PC-3 (cell line): Measurements from ENCODE around the gene EGLN1. TPM values are rescaled to one million over a fixed set of nuclear protein-coding genes. Genes with fewer than 3 reads are reported as not detected.

Experiments
- ATAC-seq: fragments of 200-7000 bp; cut with Tn5 transposase; 2 replicates; pipeline ENCODE4 v1.9.1; 2020; ENCODE audit warnings: mild to moderate bottlenecking, moderate library complexity
- BruUV-seq: library from RNA; stranded (reverse); fragments of 400-500 nt; replicated peaks from 2 replicates; lab custom pipeline; 2021; lab: Mats Ljungman, UMichigan
- CTCF ChIA-PET: fragments of 300-600 bp; sonication (Branson Sonifier 250); formaldehyde crosslinking; loops from one replicate; lab custom pipeline; 2022; ENCODE audit warnings: antibody characterized with exemption; lab: Charles Lee
- POLR2A ChIA-PET: fragments of 300-600 bp; sonication (Branson Sonifier 250); formaldehyde crosslinking; loops from one replicate; lab custom pipeline; 2022; ENCODE audit warnings: antibody characterized with exemption; ENCODE audit not compliant: unreplicated experiment; lab: Charles Lee
- DNase-seq: peaks from one replicate; pipeline ENCODE4 v3.0.0-alpha.2; 2015
- H2AFZ ChIP-seq: fragments of 300-600 bp; sonication (generic); 2 replicates; pipeline ENCODE4 v1.6.0; 2016; ENCODE audit warnings: antibody characterized with exemption, low read length
- H3F3A ChIP-seq: fragments of 300-600 bp; sonication (generic); one replicate; pipeline ENCODE4 v1.6.0; 2017; ENCODE audit warnings: antibody characterized with exemption, low read length, control low read depth, mild to moderate bottlenecking; ENCODE audit not compliant: unreplicated experiment
- H3K27ac ChIP-seq: fragments of 300-600 bp; sonication (generic); 2 replicates; pipeline ENCODE4 v1.5.1; 2016; ENCODE audit warnings: mild to moderate bottlenecking, low read length
- H3K27me3 ChIP-seq: fragments of 300-600 bp; sonication (generic); 2 replicates; pipeline ENCODE4 v1.6.1; 2016; ENCODE audit warnings: low read length, mixed read lengths
- H3K36me3 ChIP-seq: fragments of 300-600 bp; sonication (generic); 2 replicates; pipeline ENCODE4 v1.6.1; 2016; ENCODE audit warnings: low read depth, mixed run types, low read length, mixed read lengths
- H3K4me1 ChIP-seq: fragments of 300-600 bp; sonication (generic); 2 replicates; pipeline ENCODE4 v1.5.1; 2016; ENCODE audit warnings: low read length; ENCODE audit not compliant: insufficient read depth
- H3K4me2 ChIP-seq: fragments of 300-600 bp; sonication (generic); 2 replicates; pipeline ENCODE4 v1.6.0; 2016; ENCODE audit warnings: low read length
- H3K4me3 ChIP-seq: fragments of 300-600 bp; sonication (generic); 2 replicates; pipeline ENCODE4 v1.5.1; 2016; ENCODE audit warnings: mild to moderate bottlenecking, low read length, mixed read lengths
- H3K79me2 ChIP-seq: fragments of 300-600 bp; sonication (generic); 2 replicates; pipeline ENCODE4 v1.6.1; 2017; ENCODE audit warnings: low read length, mixed read lengths
- H3K9ac ChIP-seq: fragments of 300-600 bp; sonication (generic); 2 replicates; pipeline ENCODE4 v1.6.0; 2016; ENCODE audit warnings: mild to moderate bottlenecking, low read length
- H3K9me2 ChIP-seq: fragments of 300-600 bp; sonication (generic); replicated peaks from 2 replicates; pipeline ENCODE4 v1.6.1; 2016; ENCODE audit warnings: mixed run types, low read length, mixed read lengths
- H3K9me3 ChIP-seq: fragments of 300-600 bp; sonication (generic); 2 replicates; pipeline ENCODE4 v1.6.1; 2016; ENCODE audit warnings: low read length, mixed read lengths
- H4K20me1 ChIP-seq: fragments of 300-600 bp; sonication (generic); 2 replicates; pipeline ENCODE4 v1.6.1; 2016; ENCODE audit warnings: low read length, mixed read lengths
- EZH2 ChIP-seq: fragments of 300-600 bp; sonication (generic); IDR thresholded peaks from one replicate; pipeline ENCODE4 v1.6.1; 2017; ENCODE audit warnings: antibody characterized with exemption, mild to moderate bottlenecking, low read length; ENCODE audit not compliant: unreplicated experiment
- EZH2phosphoT487 ChIP-seq: fragments of 300-600 bp; sonication (generic); IDR thresholded peaks from 2 replicates; pipeline ENCODE4 v1.6.1; 2018; ENCODE audit warnings: mild to moderate bottlenecking, antibody characterized with exemption, low read length, borderline replicate concordance
- intact Hi-C: fragments of 100-400 bp; cut with micrococcal nuclease; formaldehyde crosslinking; loops from 2 replicates; pipeline ENCODE4 v1.9.0; 2023
- total RNA-seq: library from RNA; depleted of rRNA; stranded (reverse); fragments of >200 nt; gene quantifications from 2 replicates; pipeline ENCODE4 v1.2.3, GENCODE V29; 2014
- TF ChIP-seq, protein P1 (sequence below): fragments of 300-600 bp; sonication (generic); conservative IDR thresholded peaks from 2 replicates; pipeline ENCODE4 v1.5.1; 2017; ENCODE audit warnings: antibody characterized with exemption, low read depth, mild to moderate bottlenecking, low read length

EGLN1 gene
- total RNA-seq, 1 experiment from 2014 or later, result 37.0 TPM

DNA sequence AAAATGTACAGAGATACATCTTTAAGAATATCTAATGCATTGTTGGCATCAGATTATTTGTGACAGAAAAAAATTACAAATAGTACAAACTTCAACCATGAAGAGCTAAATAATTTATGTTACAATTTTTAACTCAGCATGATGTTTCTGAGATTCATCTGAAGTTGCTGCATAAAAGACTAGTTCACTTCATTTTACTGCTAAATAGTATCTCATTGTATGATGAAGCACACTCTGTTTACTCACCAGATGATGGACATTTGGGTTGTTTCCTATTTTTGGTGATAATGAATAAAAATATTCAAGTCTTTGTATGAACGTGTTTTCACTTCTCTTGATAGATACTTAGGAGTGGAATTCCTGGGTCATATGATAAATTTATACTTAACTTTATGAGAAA is 20.6 kb downstream of the EGLN1 start:
- no TSS peak for BruUV-seq
- no peak overlapping the region for H2AFZ ChIP-seq
- H3K9me3 ChIP-seq, result no peaks in the 10 kb centered on the region
- TF ChIP-seq EZH2, result no peak
- ATAC-seq (no peak), DNase-seq (no peak)
- H3K9ac ChIP-seq, result no peak overlapping the region
- no peak overlapping the region for H3K4me3 ChIP-seq
- no peak overlapping the region for H3K27ac ChIP-seq
- H3F3A ChIP-seq, result peaks cover 4% of the 10 kb centered on the region
- no peaks in the 10 kb centered on the region for H3K36me3 ChIP-seq
- no peak overlapping the region for H3K4me2 ChIP-seq
- H3K9me2 ChIP-seq, result no peaks in the 10 kb centered on the region
- H3K4me1 ChIP-seq, result peaks cover 10% of the 10 kb centered on the region
- intact Hi-C loops, result no loop called here
- CTCF ChIA-PET, result no interaction called here
- no peaks in the 10 kb centered on the region for H3K27me3 ChIP-seq
- POLR2A ChIA-PET, result no interaction called here
- H4K20me1 ChIP-seq, result peaks cover 4% of the 10 kb centered on the region; the same call in 1 of the 2 replicates
- peaks cover 88% of the 10 kb centered on the region for H3K79me2 ChIP-seq

- Histone ChIP-seq H2AFZ (no peak overlapping the region), H3K4me2 (no peak overlapping the region), H3K79me2 (peaks cover 86% of the 10 kb centered on the region), H3K27me3 (no peaks in the 10 kb centered on the region), H3K27ac (no peak overlapping the region), H3K4me3 (no peak overlapping the region), H3K9me3 (no peaks in the 10 kb centered on the region), H3K4me1 (peaks cover 31% of the 10 kb centered on the region), H3K9me2 (no peaks in the 10 kb centered on the region), H3K9ac (no peak overlapping the region), H3K36me3 (no peaks in the 10 kb centered on the region), H4K20me1 (peaks cover 4% of the 10 kb centered on the region; the same call in 1 of the 2 replicates), H3F3A (peaks cover 13% of the 10 kb centered on the region)
- no peak for DNase-seq
- intact Hi-C loops, result no loop called here
- POLR2A ChIA-PET, result no interaction called here
- BruUV-seq, result no TSS peak
- no peak for TF ChIP-seq EZH2phosphoT487
- TF ChIP-seq EZH2, result no peak
- TF ChIP-seq, protein P1, sequence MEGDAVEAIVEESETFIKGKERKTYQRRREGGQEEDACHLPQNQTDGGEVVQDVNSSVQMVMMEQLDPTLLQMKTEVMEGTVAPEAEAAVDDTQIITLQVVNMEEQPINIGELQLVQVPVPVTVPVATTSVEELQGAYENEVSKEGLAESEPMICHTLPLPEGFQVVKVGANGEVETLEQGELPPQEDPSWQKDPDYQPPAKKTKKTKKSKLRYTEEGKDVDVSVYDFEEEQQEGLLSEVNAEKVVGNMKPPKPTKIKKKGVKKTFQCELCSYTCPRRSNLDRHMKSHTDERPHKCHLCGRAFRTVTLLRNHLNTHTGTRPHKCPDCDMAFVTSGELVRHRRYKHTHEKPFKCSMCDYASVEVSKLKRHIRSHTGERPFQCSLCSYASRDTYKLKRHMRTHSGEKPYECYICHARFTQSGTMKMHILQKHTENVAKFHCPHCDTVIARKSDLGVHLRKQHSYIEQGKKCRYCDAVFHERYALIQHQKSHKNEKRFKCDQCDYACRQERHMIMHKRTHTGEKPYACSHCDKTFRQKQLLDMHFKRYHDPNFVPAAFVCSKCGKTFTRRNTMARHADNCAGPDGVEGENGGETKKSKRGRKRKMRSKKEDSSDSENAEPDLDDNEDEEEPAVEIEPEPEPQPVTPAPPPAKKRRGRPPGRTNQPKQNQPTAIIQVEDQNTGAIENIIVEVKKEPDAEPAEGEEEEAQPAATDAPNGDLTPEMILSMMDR, result no peak
- CTCF ChIA-PET, result no interaction called here
- ATAC-seq, result no peak
Observed at GRCh38 chr1:231397886-231398671, 24.0 kb downstream of the EGLN1 start.

- Histone ChIP-seq H3K4me3 (no peak overlapping the region), H4K20me1 (peaks cover 4% of the 10 kb centered on the region; the same call in 1 of the 2 replicates), H3K79me2 (peaks cover 88% of the 10 kb centered on the region), H2AFZ (no peak overlapping the region), H3K27me3 (no peaks in the 10 kb centered on the region), H3K27ac (peak overlapping the region; percentile 88), H3K36me3 (no peaks in the 10 kb centered on the region), H3K4me1 (peaks cover 31% of the 10 kb centered on the region), H3K9me2 (no peaks in the 10 kb centered on the region), H3K9ac (peak overlapping the region; percentile 51; the same call in 1 of the 2 replicates), H3K4me2 (peak overlapping the region; percentile 62), H3K9me3 (no peaks in the 10 kb centered on the region), H3F3A (peaks cover 13% of the 10 kb centered on the region)
- peak; percentile 59 for DNase-seq
- CTCF ChIA-PET, result no interaction called here
- intact Hi-C loops, result no loop called here
- POLR2A ChIA-PET, result no interaction called here
- no TSS peak for BruUV-seq
- TF ChIP-seq EZH2phosphoT487 (no peak), EZH2 (no peak)
- TF ChIP-seq, protein P1, result no peak
- no peak for ATAC-seq
Observed at GRCh38 chr1:231396643-231397042, 25.4 kb downstream of the EGLN1 start.
